Measurements from ENCODE around the gene WNT8B.

WNT8B gene

DNA sequence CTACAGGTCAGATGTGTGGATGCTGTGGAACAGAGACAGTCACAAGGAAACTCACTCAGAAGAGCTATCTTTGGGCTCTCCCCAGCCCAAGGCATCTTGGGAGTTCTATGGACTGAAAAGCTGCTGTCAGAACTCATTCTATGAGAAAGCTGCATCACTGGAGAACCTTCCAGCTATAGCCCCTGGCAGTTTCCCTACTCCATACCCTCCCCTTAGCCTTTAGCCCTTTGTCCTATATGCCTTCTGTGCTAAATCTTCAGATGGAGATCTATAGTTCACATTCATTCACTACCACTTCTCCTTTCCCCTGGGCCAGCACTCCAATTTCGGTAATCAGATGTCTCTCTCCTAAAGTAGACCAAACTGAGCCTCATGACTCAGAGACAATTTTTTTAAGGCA is 6.9 kb downstream of the WNT8B start:
- DNase-seq (ENCODE audit: low spot score in 2 of 2) = no peak
- Histone ChIP-seq H3K4me1 (no peaks in the 10 kb centered on the region), H3K36me3 (replicated peaks) (no peaks in the 10 kb centered on the region), H3K9me3 (no peaks in the 10 kb centered on the region), H3K4me3 (no peak overlapping the region), H3K27me3 (ENCODE audit: low read depth) (peaks cover 23% of the 10 kb centered on the region)
- in situ Hi-C loops (cut with MboI; ENCODE audit: low sequenced_read_pairs) = no loop called here

DNA sequence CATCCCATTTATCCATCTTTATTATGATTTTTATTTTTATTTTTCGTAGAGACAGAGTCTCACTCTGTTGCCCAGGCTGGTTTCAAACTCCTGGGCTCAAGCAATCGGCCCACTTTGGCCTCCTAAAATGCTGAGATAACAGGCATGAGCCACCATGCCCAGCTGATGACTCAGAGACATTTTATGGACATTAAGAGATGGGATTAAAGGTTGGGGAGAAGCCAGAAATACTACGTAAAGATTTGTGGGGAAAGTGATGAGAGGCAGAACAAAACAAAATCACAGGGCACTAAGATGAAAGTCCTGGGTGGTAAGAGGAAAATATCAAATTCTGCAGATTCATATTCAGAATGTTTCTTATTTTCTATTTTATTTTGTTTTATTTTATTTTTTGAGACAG is 7.6 kb downstream of the WNT8B start:
- in situ Hi-C loops (cut with MboI; ENCODE audit: low sequenced_read_pairs) = no loop called here
- Histone ChIP-seq H3K4me3 (no peak overlapping the region), H3K27me3 (ENCODE audit: low read depth) (peaks cover 23% of the 10 kb centered on the region), H3K4me1 (no peaks in the 10 kb centered on the region), H3K9me3 (no peaks in the 10 kb centered on the region), H3K36me3 (replicated peaks) (no peaks in the 10 kb centered on the region)
- no peak for DNase-seq (ENCODE audit: low spot score in 2 of 2)

DNA sequence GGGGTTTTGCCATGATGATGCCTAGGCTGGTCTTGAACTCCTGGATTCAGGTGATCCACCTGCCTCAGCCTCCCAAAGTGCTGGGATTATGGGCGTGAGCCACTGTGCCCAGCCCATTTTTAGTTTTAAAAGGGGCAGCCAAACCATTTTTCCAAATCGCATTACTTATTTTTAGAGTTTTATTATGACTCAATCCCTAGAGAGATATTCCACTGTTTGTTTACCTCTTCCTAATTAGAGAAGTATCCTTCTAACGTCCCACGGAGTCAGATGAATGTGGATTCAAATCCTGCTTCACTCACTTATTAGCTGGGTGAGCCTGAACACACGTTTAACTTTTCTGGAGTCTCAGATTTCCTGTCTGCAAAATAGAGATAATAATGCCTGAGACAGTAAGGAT is 15.2 kb downstream of the WNT8B start:
- Histone ChIP-seq H3K36me3 (replicated peaks) (no peaks in the 10 kb centered on the region), H3K27me3 (ENCODE audit: low read depth) (peaks cover 30% of the 10 kb centered on the region), H3K4me1 (peaks cover 10% of the 10 kb centered on the region), H3K9me3 (no peaks in the 10 kb centered on the region), H3K4me3 (no peak overlapping the region)
- in situ Hi-C loops (cut with MboI; ENCODE audit: low sequenced_read_pairs) = no loop called here
- no peak for DNase-seq (ENCODE audit: low spot score in 2 of 2)

DNA sequence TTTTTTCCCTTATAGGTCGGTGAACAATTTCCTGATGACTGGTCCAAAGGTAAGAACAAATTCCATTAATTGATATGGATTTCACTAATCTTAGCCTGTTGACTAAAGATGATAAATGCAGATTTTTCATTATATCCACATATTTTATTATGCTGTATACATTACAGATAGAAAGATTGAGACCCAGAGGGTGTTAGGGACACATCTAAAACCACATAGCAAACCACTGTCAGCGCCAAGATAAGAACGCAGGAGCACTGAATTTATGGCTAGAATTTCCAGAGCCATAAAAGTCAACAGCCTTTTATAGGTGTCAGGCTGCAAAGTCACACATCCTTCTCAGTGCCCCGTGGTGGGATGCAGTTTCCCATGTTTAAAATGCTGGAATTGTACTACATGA is 16.2 kb downstream of the WNT8B start:
- H3K9me3 ChIP-seq = no peaks in the 10 kb centered on the region
- H3K4me3 ChIP-seq = no peak overlapping the region
- H3K4me1 ChIP-seq = peaks cover 10% of the 10 kb centered on the region
- H3K27me3 ChIP-seq (ENCODE audit: low read depth) = peaks cover 30% of the 10 kb centered on the region
- no peak for DNase-seq (ENCODE audit: low spot score in 2 of 2)
- in situ Hi-C loops (cut with MboI; ENCODE audit: low sequenced_read_pairs) = no loop called here
- no peaks in the 10 kb centered on the region for H3K36me3 ChIP-seq (replicated peaks)

DNA sequence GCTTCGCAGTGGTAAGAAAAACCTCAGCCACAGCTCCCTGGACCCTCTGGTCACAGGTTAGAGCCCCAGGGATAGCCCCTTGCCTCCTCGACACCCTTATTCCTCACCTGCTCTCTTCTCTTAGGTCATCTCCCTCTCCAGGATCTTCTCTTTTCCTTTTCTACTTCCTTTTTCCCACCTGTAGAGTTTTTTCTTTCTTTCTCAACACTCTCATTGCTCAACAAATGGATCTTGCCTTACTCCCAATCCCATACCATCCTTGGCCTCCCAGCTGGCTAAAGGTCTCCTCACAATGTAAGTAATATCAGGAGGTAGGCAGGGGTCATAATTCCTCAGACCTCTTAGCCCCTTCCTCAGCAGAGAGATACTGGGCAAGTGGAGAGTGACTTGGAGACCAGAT is 17.2 kb downstream of the WNT8B start:
- in situ Hi-C loops (cut with MboI; ENCODE audit: low sequenced_read_pairs) = no loop called here
- H3K27me3 ChIP-seq (ENCODE audit: low read depth) = peaks cover 30% of the 10 kb centered on the region

DNA sequence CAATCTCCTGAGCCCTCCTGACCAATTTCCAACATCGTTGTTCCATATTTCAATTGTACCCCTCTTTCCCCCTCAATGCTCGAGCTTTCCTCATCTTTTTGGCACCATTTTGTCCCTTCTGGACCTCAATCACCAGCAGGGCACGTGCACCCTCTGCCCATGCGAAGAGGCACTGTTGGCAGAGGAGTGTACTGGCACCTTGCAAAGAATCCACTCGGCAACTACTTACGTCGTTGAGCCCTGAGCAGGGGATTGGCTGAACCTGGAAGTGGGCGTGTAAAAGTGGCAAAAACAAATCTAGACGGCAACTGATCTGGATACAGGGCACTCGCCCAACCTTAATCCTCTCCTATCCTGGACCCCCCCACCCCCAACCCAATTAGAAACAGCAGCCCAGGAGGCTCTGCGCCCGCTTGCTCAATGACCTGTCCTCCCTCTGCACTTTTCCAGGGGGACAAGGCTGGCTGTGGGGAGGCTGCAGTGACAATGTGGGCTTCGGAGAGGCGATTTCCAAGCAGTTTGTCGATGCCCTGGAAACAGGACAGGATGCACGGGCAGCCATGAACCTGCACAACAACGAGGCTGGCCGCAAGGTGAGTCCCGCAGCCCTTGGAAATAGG is 18.8 kb downstream of the WNT8B start:
- peak overlapping the region; percentile 28 for H3K4me3 ChIP-seq
- H3K4me1 ChIP-seq = peaks cover 28% of the 10 kb centered on the region
- peak; percentile 80 to 86 for DNase-seq (ENCODE audit: low spot score in 2 of 2)
- no peaks in the 10 kb centered on the region for H3K36me3 ChIP-seq (replicated peaks)
- H3K9me3 ChIP-seq = no peaks in the 10 kb centered on the region
- in situ Hi-C loops (cut with MboI; ENCODE audit: low sequenced_read_pairs) = no loop called here
- peaks cover 30% of the 10 kb centered on the region for H3K27me3 ChIP-seq (ENCODE audit: low read depth)

More for the DNA sequence above, 17.2 kb downstream of the WNT8B start:
- H3K36me3 ChIP-seq (replicated peaks) = no peaks in the 10 kb centered on the region
- peaks cover 14% of the 10 kb centered on the region for H3K4me1 ChIP-seq
- DNase-seq (ENCODE audit: low spot score in 2 of 2) = no peak
- H3K9me3 ChIP-seq = no peaks in the 10 kb centered on the region
- no peak overlapping the region for H3K4me3 ChIP-seq

DNA sequence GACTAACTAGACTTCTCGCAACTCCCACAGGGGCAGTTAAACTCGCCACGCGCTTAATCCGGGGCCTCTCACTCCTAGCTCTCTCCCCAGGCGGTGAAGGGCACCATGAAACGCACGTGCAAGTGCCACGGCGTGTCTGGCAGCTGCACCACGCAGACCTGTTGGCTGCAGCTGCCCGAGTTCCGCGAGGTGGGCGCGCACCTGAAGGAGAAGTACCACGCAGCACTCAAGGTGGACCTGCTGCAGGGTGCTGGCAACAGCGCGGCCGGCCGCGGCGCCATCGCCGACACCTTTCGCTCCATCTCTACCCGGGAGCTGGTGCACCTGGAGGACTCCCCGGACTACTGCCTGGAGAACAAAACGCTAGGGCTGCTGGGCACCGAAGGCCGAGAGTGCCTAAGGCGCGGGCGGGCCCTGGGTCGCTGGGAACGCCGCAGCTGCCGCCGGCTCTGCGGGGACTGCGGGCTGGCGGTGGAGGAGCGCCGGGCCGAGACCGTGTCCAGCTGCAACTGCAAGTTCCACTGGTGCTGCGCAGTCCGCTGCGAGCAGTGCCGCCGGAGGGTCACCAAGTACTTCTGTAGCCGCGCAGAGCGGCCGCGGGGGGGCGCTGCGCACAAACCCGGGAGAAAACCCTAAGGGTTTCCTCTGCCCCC is 19.5 kb downstream of the WNT8B start:
- Histone ChIP-seq H3K4me3 (peak overlapping the region; percentile 28), H3K4me1 (peaks cover 33% of the 10 kb centered on the region), H3K27me3 (ENCODE audit: low read depth) (peaks cover 30% of the 10 kb centered on the region), H3K36me3 (replicated peaks) (peaks cover 3% of the 10 kb centered on the region; the same call in 1 of the 2 replicates), H3K9me3 (no peaks in the 10 kb centered on the region)
- DNase-seq (ENCODE audit: low spot score in 2 of 2) = peak; percentile 62 to 82
- in situ Hi-C loops (cut with MboI; ENCODE audit: low sequenced_read_pairs) = no loop called here

DNA sequence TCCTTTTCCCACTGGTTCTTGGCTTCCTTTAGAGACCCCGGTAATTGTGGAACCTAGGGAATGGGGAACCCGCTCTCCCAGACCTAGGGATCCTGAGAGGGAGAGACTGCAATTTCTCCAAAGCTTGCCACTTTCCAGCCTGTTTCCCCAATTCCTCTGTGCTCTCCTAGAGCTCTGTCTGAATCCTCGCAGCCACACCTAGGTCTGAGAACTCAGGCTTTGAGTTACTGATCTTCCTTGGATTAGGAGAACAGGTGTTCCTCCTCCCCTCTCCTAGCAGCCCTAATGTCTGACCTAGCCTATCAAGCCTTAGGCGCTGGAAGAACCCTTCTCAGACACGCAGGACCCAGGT is 20.0 kb downstream of the WNT8B start:
- H3K4me1 ChIP-seq = peaks cover 33% of the 10 kb centered on the region
- in situ Hi-C loops (cut with MboI; ENCODE audit: low sequenced_read_pairs) = no loop called here
- peaks cover 8% of the 10 kb centered on the region for H3K36me3 ChIP-seq (replicated peaks)
- no peaks in the 10 kb centered on the region for H3K9me3 ChIP-seq
- H3K4me3 ChIP-seq = peak overlapping the region; percentile 28
- H3K27me3 ChIP-seq (ENCODE audit: low read depth) = peaks cover 30% of the 10 kb centered on the region
- no peak for DNase-seq (ENCODE audit: low spot score in 2 of 2)

DNA sequence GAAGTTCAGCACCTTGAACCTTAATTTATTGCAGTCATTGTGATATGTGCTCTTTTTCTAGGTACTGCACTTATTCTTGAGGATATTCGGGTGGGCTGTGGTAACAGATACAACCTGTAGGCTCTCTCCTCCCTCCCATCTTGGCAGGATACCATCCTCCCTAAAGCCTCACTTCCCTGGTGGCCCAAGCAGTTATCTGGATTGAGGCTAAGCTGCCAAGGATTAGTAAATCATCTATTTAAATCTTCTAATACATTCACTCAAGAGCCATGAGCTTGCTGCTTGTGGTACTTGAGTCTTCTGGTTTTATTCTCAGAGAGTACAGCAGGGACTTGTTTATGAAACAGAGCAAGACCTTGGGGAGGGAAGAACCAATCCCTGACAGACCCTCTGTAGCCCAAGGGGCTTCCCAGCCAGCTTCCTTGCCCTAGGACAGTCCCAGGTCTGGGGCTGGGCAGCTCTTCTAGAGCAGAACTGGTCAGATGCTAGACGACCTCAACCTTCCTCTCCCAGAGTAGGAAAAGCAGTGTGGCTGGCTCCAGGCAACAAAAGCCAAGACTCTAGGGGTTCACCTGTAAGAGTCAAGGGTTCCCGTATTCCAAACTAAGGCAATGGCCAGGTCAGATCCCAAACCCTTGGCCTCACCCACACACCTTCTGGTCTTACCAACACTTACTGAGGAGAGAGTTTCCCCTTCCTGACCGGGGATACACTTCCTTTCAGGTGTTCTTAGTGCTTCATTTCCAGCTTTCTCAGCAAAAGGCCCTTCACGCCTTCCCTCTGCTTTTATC is 21.3 kb downstream of the WNT8B start:
- no peak for DNase-seq (ENCODE audit: low spot score in 2 of 2)
- H3K27me3 ChIP-seq (ENCODE audit: low read depth) = peaks cover 19% of the 10 kb centered on the region
- in situ Hi-C loops (cut with MboI; ENCODE audit: low sequenced_read_pairs) = no loop called here
- peaks cover 11% of the 10 kb centered on the region for H3K36me3 ChIP-seq (replicated peaks)
- H3K4me1 ChIP-seq = peaks cover 33% of the 10 kb centered on the region
- H3K4me3 ChIP-seq = no peak overlapping the region
- H3K9me3 ChIP-seq = no peaks in the 10 kb centered on the region

DNA sequence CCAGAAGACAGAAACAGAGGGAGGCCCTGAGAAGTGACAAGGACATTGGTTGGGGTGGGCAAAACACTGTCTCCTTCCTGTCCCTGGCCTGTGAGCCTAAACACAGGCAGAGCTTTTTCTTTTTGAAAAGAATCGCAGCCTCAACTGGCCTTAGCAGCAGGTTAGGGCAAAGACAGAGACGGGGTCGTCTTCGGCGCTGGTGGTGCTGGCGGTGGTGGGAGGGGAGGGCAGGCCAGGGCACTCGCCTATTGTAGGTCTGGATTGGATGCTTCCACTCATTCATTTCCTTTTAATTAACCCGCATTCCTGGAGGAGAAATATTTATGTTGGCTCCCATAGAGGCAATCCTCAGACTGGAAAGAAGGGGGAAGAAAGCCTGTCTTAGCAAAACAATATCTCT is 22.6 kb downstream of the WNT8B start:
- no peaks in the 10 kb centered on the region for H3K9me3 ChIP-seq
- H3K4me1 ChIP-seq = peaks cover 33% of the 10 kb centered on the region
- in situ Hi-C loops (cut with MboI; ENCODE audit: low sequenced_read_pairs) = no loop called here
- peaks cover 21% of the 10 kb centered on the region for H3K36me3 ChIP-seq (replicated peaks)
- DNase-seq (ENCODE audit: low spot score in 2 of 2) = peak in 1 of 2 experiments; percentile 71
- peaks cover 6% of the 10 kb centered on the region for H3K27me3 ChIP-seq (ENCODE audit: low read depth)
- no peak overlapping the region for H3K4me3 ChIP-seq

DNA sequence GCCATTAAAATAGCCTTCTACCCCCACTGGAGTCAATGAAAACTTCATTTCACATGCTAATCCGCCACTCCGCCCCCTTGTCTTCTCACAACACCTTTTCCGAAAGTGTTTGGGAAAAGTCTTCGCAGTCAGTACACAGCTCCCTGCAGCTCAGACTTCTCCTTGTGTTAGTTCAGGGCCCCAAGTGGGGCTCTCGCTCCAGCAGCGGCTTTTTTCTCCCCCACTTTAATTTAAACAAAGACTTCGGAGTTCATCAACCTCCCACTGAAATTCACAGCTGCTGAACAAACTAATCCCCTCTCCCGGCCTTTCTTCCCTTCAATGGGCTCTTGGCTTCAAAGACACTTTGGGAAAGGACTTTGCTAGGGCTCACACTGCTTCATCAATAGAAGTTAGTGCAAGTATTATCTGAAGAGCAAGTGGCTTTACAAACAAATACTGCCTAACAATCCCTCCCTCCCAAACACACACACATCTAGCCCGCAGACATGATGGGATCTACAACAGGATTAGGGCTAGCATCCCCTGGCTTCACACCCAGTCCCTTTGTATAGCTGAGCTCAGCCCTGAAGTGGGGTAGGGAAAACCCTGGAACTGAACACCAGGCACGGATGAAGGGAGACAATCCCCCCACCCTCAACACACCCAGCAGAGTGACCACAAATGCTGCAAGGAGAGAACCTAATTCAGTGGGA is 23.1 kb downstream of the WNT8B start:
- Histone ChIP-seq H3K36me3 (replicated peaks) (peaks cover 21% of the 10 kb centered on the region), H3K9me3 (no peaks in the 10 kb centered on the region), H3K4me1 (peaks cover 33% of the 10 kb centered on the region), H3K27me3 (ENCODE audit: low read depth) (no peaks in the 10 kb centered on the region; the same call in 1 of the 2 replicates), H3K4me3 (no peak overlapping the region)
- peak; percentile 83 to 94 for DNase-seq (ENCODE audit: low spot score in 2 of 2)
- in situ Hi-C loops (cut with MboI; ENCODE audit: low sequenced_read_pairs) = no loop called here

DNA sequence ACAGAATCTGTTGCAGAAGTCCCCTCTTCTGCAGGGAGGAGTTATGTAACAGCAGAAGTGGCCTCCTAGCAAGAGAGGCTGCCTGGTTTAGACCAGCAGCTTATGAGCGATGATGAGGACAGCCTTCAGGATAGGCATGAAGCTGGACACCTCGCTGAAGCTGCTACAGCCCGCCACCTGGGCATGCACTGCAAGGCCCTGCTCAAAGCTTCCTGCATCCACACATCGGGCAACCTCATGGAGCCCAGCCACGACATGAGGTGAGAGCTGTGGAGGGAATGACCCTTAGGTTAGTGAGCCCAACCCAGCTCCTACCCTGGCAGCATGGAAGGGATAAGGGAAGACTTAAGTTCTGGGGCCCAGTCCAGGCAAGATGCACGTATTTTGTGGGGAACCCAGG is 24.7 kb downstream of the WNT8B start:
- peaks cover 25% of the 10 kb centered on the region for H3K36me3 ChIP-seq (replicated peaks)
- H3K9me3 ChIP-seq = no peaks in the 10 kb centered on the region
- H3K4me1 ChIP-seq = peaks cover 23% of the 10 kb centered on the region
- no peak overlapping the region for H3K4me3 ChIP-seq
- no peaks in the 10 kb centered on the region for H3K27me3 ChIP-seq (ENCODE audit: low read depth)
- in situ Hi-C loops (cut with MboI; ENCODE audit: low sequenced_read_pairs) = no loop called here
- no peak for DNase-seq (ENCODE audit: low spot score in 2 of 2)

DNA sequence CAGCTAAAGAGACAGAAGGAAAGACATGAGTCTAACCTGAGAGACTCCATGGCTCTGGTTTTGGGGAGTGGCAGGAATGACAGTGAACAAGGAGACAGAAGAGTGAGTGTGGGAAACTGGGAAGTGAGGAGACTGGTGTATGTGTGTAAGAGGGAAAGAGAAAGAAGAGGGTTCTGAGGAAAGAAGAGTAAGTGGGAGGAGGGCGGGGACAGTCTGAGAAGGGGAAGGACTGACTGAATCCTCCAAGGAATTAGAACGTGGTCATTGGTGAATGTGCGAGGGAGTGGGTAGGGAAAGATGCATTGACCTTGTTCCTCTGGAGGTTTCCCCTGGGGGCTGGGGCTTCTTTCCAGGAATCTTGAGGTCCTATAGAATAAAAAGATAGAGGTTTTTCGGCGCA is 26.6 kb downstream of the WNT8B start:
- Histone ChIP-seq H3K4me3 (no peak overlapping the region), H3K4me1 (peaks cover 23% of the 10 kb centered on the region), H3K9me3 (no peaks in the 10 kb centered on the region), H3K36me3 (replicated peaks) (peaks cover 26% of the 10 kb centered on the region), H3K27me3 (ENCODE audit: low read depth) (no peaks in the 10 kb centered on the region)
- in situ Hi-C loops (cut with MboI; ENCODE audit: low sequenced_read_pairs) = no loop called here
- DNase-seq (ENCODE audit: low spot score in 2 of 2) = no peak

DNA sequence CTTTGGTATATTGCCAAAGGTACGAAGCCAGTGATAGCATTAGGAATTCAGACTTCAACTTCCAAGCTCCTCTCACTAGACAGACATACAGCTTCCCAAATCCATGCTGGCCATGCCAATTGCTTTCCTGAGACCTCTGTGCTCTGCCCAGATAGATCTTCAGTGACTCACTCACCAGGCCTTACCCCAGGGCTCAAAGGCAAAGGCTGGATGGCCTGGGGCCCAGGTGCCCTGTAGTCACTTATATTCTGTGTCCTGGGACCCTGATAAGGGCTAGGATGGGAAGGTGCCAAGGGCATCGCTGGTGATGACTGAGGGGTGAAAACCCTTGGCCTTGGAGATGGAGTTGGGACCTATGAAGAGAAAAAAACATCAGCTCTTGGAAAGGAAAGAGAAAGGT is 27.7 kb downstream of the WNT8B start:
- no peak for DNase-seq (ENCODE audit: low spot score in 2 of 2)
- H3K27me3 ChIP-seq (ENCODE audit: low read depth) = no peaks in the 10 kb centered on the region
- H3K9me3 ChIP-seq = no peaks in the 10 kb centered on the region

More for the DNA sequence above, 27.7 kb downstream of the WNT8B start:
- no peak overlapping the region for H3K4me3 ChIP-seq
- in situ Hi-C loops (cut with MboI; ENCODE audit: low sequenced_read_pairs) = no loop called here
- peaks cover 14% of the 10 kb centered on the region for H3K4me1 ChIP-seq
- H3K36me3 ChIP-seq (replicated peaks) = peaks cover 32% of the 10 kb centered on the region
